Measurements from ENCODE around the gene ERN2.
"Not testable (repeated sequence)": the region's sequence is repeated elsewhere in the genome, so short reads cannot be mapped to it uniquely, and the experiment has no call there.

Gene ERN2

DNA sequence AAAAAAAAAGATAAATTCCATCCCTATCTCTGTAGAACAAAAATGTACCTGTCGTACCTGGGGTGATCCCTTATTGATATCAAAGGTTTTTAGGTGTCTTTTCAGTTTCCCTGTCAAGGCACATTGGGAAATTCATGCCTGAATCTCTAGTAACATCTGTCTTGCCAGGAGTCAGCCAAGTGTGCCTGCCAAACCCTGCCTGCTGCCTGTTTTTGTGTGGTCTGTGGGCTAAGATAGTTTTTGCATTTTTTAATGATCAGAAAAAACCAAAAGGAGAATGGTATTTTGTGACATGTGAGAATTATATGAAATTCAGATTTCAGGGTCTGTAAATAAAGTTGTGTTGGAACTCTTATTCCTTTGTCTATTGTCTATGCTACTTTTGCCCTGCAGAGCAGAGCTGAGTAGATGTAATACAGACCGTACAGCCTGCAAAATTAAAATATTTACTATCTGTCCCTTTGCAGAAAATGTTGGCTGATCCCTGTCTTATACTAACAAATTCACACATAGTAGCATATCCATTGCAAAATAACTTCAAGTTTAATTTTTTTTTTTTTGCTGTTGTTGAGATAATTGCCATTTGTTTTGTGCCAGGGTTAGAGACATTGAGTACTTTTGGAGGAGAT lies 28.8 kb upstream of the ERN2 start:
- no peaks in the 10 kb centered on the region for H3K36me3 ChIP-seq (ENCODE audit: control insufficient read depth in 2 of 2, insufficient read depth in 2 of 2, low read length in 2 of 2)
- peaks cover 0 to 3% of the 10 kb centered on the region in 2 donors for H3K9me3 ChIP-seq (ENCODE audit: control insufficient read depth in 2 of 2, low read length in 2 of 2)
- no peak overlapping the region for H3K9ac ChIP-seq (ENCODE audit: low read length in 2 of 2)
- H3K27ac ChIP-seq (ENCODE audit: low read length): no peak overlapping the region
- no peaks in the 10 kb centered on the region for H3K4me1 ChIP-seq (ENCODE audit: control insufficient read depth, insufficient read depth, low read length)
- H3K27me3 ChIP-seq (ENCODE audit: control insufficient read depth in 1 of 2, insufficient read depth in 2 of 2, low read length in 2 of 2): peaks cover 7 to 10% of the 10 kb centered on the region in 2 donors
- H3K4me3 ChIP-seq (ENCODE audit: low read length in 2 of 2): no peak overlapping the region

DNA sequence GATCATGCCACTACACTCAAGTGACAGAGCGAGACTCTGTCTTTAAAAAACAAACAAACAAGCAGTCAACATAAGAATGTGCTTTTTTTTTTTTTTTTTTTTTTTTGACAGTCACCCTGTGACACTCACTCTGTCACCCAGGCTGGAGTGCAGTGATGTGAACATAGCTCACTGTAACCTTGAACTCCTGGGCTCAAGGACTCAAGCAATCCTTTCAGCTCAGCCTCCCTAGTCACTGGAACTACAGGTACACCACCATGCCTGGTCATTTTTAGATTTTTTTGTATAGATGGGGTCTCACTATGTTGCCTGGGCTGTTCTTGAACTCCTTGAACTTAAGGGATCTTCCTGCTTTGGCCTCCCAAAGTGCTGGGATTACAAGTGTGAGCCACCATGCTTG lies 26.5 kb upstream of the ERN2 start:
- H3K4me1 ChIP-seq (ENCODE audit: control insufficient read depth, insufficient read depth, low read length): no peaks in the 10 kb centered on the region
- H3K27me3 ChIP-seq (ENCODE audit: control insufficient read depth in 1 of 2, insufficient read depth in 2 of 2, low read length in 2 of 2): peaks cover 4 to 7% of the 10 kb centered on the region in 2 donors
- H3K27ac ChIP-seq (ENCODE audit: low read length): no peak overlapping the region
- no peaks in the 10 kb centered on the region for H3K9me3 ChIP-seq (ENCODE audit: control insufficient read depth in 2 of 2, low read length in 2 of 2)
- no peak overlapping the region for H3K4me3 ChIP-seq (ENCODE audit: low read length in 2 of 2)
- H3K36me3 ChIP-seq (ENCODE audit: control insufficient read depth in 2 of 2, insufficient read depth in 2 of 2, low read length in 2 of 2): no peaks in the 10 kb centered on the region
- no peak overlapping the region for H3K9ac ChIP-seq (ENCODE audit: low read length in 2 of 2)

DNA sequence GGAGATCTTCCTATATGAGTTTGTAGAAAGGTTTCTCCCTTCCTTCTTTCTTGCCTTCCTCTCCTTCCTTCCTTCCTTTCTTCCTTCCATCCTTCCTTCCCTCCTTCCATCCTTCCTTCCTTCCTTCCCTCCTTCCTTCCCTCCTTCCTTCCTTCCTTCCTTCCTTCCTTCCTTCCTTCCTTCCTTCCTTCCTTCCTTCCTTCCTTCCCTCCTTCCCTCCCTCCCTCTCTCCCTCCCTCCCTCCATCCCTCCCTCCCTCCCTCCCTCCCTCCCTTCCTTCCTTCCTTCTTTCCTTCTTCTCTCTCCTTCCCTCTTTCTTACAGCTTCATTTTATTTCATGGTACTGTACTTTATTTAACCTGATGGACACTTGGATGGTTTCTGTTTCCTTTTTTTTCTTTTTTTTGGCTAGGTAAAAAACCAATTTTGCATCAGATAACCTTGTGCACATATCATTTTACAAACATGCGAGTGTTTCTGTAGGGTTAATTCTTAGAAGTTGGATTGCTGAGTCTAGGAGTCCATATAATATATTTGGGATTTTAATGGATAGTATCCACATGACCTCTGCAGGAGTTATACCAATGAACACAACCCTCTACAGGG lies 24.5 kb upstream of the ERN2 start:
- not testable (repeated sequence) for H3K36me3 ChIP-seq (ENCODE audit: control insufficient read depth in 2 of 2, insufficient read depth in 2 of 2, low read length in 2 of 2); H3K4me1 ChIP-seq (ENCODE audit: control insufficient read depth, insufficient read depth, low read length); H3K27me3 ChIP-seq (ENCODE audit: control insufficient read depth in 1 of 2, insufficient read depth in 2 of 2, low read length in 2 of 2); H3K4me3 ChIP-seq (ENCODE audit: low read length in 2 of 2); H3K27ac ChIP-seq (ENCODE audit: low read length); H3K9ac ChIP-seq (ENCODE audit: low read length in 2 of 2); H3K9me3 ChIP-seq (ENCODE audit: control insufficient read depth in 2 of 2, low read length in 2 of 2)

DNA sequence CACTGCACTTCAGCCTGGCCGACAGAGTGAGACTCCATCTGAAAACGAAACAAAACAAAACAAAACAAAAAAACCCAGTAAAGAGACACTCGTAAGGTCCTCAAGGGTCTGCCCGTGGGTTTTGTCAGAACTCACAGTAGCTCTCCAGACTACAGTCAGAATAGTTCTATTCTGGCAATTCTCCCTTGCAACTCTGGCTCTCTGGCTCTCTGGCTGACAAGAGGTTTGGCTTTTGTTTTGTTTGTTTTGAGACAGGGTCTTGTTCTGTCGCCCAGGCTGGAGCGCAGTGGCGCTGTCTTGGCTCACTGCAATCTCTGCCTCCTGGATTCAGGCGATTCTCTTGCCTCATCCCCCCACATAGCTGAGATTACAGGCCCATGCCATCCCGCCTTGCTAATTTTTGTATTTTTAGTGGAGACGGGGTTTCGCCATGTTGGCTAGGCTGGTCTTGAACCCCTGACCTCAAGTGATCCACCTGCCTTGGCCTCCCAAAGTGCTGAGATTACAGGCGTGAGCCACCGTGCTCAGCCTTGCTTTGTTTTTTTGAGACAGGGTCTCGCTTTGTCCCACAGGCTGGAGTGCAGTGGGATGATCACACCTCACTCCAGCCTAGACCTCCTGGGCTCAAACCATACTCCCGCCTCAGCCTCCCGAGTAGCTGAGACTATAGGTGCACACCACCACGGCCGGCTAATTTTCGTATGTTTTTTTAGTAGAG lies 21.3 kb upstream of the ERN2 start:
- H3K4me1 ChIP-seq (ENCODE audit: control insufficient read depth, insufficient read depth, low read length): no peaks in the 10 kb centered on the region
- peaks cover 0 to 2% of the 10 kb centered on the region in 2 donors for H3K27me3 ChIP-seq (ENCODE audit: control insufficient read depth in 1 of 2, insufficient read depth in 2 of 2, low read length in 2 of 2)
- no peak overlapping the region for H3K4me3 ChIP-seq (ENCODE audit: low read length in 2 of 2)
- no peaks in the 10 kb centered on the region for H3K36me3 ChIP-seq (ENCODE audit: control insufficient read depth in 2 of 2, insufficient read depth in 2 of 2, low read length in 2 of 2)
- H3K27ac ChIP-seq (ENCODE audit: low read length): no peak overlapping the region
- no peaks in the 10 kb centered on the region for H3K9me3 ChIP-seq (ENCODE audit: control insufficient read depth in 2 of 2, low read length in 2 of 2)
- H3K9ac ChIP-seq (ENCODE audit: low read length in 2 of 2): no peak overlapping the region

DNA sequence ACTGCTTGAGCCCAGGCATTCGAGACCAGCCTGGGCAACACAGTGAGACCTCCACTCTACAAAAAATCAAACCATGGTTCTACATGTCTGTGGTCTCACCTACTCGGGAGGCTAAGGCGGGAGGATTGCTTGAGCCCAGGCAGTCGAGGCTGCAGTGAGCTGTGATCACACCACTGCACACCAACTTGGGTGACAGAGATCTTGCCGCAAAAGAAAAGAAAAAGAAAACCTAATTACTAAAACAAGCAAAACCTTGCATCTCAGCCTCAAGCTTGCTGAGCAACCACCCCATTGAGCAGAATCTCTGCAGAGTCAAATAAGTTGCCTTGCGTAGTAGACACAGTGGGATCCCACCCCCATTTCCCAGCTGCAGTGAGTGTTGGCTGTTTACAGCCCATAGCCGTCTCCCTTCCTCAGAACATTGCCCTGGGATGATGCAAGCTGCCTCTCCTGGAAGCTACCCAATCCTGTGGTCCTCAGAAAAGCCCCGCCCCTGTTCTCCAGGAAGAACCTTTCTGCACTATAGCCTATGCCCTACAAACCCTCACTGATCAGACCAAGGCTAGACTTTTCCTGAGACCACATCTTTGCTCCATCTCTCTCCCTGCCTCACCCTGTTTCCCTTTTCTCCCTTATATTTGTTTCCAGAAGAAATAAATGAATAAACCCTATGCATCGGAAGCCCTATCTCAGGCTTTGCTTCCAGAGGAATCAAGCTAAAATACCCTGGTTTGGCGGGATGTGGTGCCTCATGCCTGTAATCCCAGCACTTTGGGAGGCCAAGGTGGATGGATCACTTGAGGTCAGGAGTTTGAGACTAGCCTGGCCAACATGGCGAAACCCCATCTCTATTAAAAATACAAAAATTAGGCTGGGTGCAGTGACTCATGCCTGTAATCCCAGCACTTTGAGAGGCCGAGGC lies 16.7 kb upstream of the ERN2 start:
- Histone ChIP-seq H3K9ac (ENCODE audit: low read length in 2 of 2) (no peak overlapping the region), H3K36me3 (ENCODE audit: control insufficient read depth in 2 of 2, insufficient read depth in 2 of 2, low read length in 2 of 2) (no peaks in the 10 kb centered on the region), H3K9me3 (ENCODE audit: control insufficient read depth in 2 of 2, low read length in 2 of 2) (no peaks in the 10 kb centered on the region), H3K4me1 (ENCODE audit: control insufficient read depth, insufficient read depth, low read length) (no peaks in the 10 kb centered on the region), H3K4me3 (ENCODE audit: low read length in 2 of 2) (no peak overlapping the region), H3K27me3 (ENCODE audit: control insufficient read depth in 1 of 2, insufficient read depth in 2 of 2, low read length in 2 of 2) (peaks cover 0 to 2% of the 10 kb centered on the region in 2 donors), H3K27ac (ENCODE audit: low read length) (no peak overlapping the region)

DNA sequence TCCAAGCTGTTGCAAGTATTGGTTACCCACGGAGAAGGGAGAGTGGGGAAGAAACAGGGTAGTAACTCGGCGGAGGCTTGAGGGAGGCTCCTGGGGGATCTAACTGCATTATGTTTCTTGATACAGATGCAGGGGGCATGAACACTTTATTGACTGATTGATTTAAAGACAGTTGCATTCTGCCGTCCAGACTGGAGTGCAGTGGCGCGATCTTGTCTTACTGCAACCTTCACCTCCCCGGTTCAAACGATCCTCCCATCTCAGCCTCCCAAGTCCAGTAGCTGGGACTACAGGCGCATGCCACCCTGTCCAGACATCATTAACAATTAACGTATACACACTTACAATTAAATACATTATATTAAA lies 15.1 kb upstream of the ERN2 start:
- Histone ChIP-seq H3K27me3 (ENCODE audit: control insufficient read depth in 1 of 2, insufficient read depth in 2 of 2, low read length in 2 of 2) (peaks cover 0 to 2% of the 10 kb centered on the region in 2 donors), H3K4me3 (ENCODE audit: low read length in 2 of 2) (no peak overlapping the region)

DNA sequence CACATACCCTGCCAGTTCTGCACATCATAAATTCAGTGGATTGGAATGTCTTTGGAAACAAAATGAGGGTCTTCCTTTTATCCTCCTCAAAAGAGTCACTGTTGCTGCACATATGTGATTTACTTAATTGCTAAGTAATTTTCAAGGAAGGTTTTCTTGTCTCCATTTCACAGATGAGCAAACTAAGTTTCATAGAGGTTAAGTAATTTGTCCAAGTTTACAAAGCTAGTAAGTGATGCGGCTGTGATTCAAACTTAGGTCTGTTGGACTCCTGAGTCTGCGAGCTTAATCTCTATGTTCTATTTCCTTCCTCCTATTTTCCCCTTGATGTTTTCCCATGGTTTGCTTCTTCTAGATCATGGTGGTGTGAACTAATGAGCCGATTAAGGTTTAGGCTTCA lies 13.7 kb upstream of the ERN2 start:
- Histone ChIP-seq H3K4me3 (ENCODE audit: low read length in 2 of 2) (no peak overlapping the region), H3K27ac (ENCODE audit: low read length) (no peak overlapping the region), H3K27me3 (ENCODE audit: control insufficient read depth in 1 of 2, insufficient read depth in 2 of 2, low read length in 2 of 2) (peaks cover 0 to 2% of the 10 kb centered on the region in 2 donors), H3K9ac (ENCODE audit: low read length in 2 of 2) (no peak overlapping the region), H3K9me3 (ENCODE audit: control insufficient read depth in 2 of 2, low read length in 2 of 2) (peaks cover 0 to 2% of the 10 kb centered on the region in 2 donors), H3K4me1 (ENCODE audit: control insufficient read depth, insufficient read depth, low read length) (no peaks in the 10 kb centered on the region), H3K36me3 (ENCODE audit: control insufficient read depth in 2 of 2, insufficient read depth in 2 of 2, low read length in 2 of 2) (no peaks in the 10 kb centered on the region)

More for the DNA sequence above, 15.1 kb upstream of the ERN2 start:
- Histone ChIP-seq H3K27ac (ENCODE audit: low read length) (no peak overlapping the region), H3K4me1 (ENCODE audit: control insufficient read depth, insufficient read depth, low read length) (no peaks in the 10 kb centered on the region), H3K36me3 (ENCODE audit: control insufficient read depth in 2 of 2, insufficient read depth in 2 of 2, low read length in 2 of 2) (no peaks in the 10 kb centered on the region), H3K9me3 (ENCODE audit: control insufficient read depth in 2 of 2, low read length in 2 of 2) (no peaks in the 10 kb centered on the region), H3K9ac (ENCODE audit: low read length in 2 of 2) (no peak overlapping the region)

DNA sequence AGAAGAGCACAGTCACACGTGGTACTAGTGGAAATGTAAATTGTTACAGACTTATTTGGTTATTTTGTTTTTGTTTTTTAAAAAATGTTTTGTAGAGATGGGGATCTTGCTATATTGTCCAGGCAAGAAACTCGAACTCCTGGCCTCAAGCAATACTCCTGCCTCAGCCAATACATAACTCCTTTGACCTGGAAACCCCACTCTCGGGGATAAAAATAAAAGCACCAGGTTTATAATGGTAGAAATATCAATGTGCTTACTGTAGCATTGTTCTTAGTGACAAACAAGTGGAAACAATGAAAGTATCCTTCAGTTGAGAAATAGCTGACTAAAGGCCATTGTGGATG lies 11.7 kb upstream of the ERN2 start:
- Histone ChIP-seq H3K4me3 (ENCODE audit: low read length in 2 of 2) (no peak overlapping the region), H3K27ac (ENCODE audit: low read length) (no peak overlapping the region), H3K27me3 (ENCODE audit: control insufficient read depth in 1 of 2, insufficient read depth in 2 of 2, low read length in 2 of 2) (no peaks in the 10 kb centered on the region), H3K9me3 (ENCODE audit: control insufficient read depth in 2 of 2, low read length in 2 of 2) (peaks cover 0 to 2% of the 10 kb centered on the region in 2 donors), H3K9ac (ENCODE audit: low read length in 2 of 2) (no peak overlapping the region), H3K36me3 (ENCODE audit: control insufficient read depth in 2 of 2, insufficient read depth in 2 of 2, low read length in 2 of 2) (no peaks in the 10 kb centered on the region), H3K4me1 (ENCODE audit: control insufficient read depth, insufficient read depth, low read length) (no peaks in the 10 kb centered on the region)

DNA sequence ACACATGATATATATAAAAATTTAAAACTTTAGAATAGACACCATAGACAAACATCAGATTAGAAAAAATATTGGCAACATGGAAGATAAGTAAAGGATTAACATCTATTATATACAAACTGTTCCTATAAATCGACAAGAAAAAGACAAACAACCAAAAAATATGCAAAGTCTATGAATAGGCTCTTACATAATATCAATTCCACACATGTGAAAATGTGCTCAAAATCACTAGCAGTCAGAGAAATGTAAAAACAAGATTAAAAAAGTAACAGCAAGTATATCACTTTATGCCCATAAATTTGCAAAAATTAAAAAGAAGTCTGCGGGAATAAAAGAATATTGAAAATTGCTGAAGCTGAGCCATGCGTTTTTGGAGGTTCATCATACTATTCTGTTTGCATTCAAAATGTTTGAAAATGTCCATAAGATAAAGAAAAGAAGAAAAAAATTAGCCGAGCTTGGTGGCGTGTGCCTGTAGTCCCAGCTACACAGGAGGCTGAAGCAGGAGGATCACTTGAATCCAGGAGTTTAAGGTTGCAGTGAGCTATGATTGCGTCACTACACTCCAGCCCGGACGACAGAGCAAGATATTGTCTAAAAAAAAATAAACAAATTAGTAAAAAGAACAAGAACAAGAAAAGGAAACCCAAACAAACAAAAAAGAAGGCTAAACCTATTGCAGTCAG lies 11.2 kb upstream of the ERN2 start:
- H3K4me1 ChIP-seq (ENCODE audit: control insufficient read depth, insufficient read depth, low read length): no peaks in the 10 kb centered on the region
- peaks cover 0 to 2% of the 10 kb centered on the region in 2 donors for H3K9me3 ChIP-seq (ENCODE audit: control insufficient read depth in 2 of 2, low read length in 2 of 2)
- H3K4me3 ChIP-seq (ENCODE audit: low read length in 2 of 2): no peak overlapping the region
- H3K36me3 ChIP-seq (ENCODE audit: control insufficient read depth in 2 of 2, insufficient read depth in 2 of 2, low read length in 2 of 2): no peaks in the 10 kb centered on the region
- H3K27ac ChIP-seq (ENCODE audit: low read length): no peak overlapping the region
- no peak overlapping the region for H3K9ac ChIP-seq (ENCODE audit: low read length in 2 of 2)
- H3K27me3 ChIP-seq (ENCODE audit: control insufficient read depth in 1 of 2, insufficient read depth in 2 of 2, low read length in 2 of 2): no peaks in the 10 kb centered on the region

DNA sequence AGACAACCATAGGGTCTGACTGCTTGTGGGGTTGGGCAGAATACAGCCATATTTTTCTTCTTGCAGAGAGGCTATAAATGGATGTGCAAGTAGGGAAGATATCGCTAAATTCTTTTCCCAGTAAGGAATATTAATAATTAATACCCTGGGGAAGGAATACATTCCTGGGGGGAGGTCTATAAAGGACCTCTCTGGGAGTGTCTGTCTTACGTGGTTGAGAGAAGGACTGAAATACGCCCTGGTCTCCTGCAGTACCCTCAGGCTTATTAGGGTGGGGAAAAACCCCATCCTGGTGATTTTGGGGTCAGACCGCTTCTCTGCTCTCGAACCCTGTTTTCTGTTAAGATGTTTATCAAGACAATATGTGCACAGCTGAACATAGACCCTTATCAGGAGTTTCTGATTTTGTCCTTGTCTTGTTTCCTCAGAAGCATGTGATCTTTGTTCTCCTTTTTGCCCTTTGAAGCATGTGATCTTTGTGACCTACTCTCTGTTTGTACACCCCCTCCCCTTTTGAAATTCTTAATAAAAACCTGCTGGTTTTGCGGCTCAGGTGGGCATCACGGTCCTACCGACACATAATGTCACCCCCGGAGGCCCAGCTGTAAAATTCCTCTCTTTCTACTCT lies 9.7 kb upstream of the ERN2 start:
- H3K9ac ChIP-seq (ENCODE audit: low read length in 2 of 2); H3K9me3 ChIP-seq (ENCODE audit: control insufficient read depth in 2 of 2, low read length in 2 of 2); H3K27me3 ChIP-seq (ENCODE audit: control insufficient read depth in 1 of 2, insufficient read depth in 2 of 2, low read length in 2 of 2); H3K27ac ChIP-seq (ENCODE audit: low read length); H3K36me3 ChIP-seq (ENCODE audit: control insufficient read depth in 2 of 2, insufficient read depth in 2 of 2, low read length in 2 of 2); H3K4me3 ChIP-seq (ENCODE audit: low read length in 2 of 2); H3K4me1 ChIP-seq (ENCODE audit: control insufficient read depth, insufficient read depth, low read length): not testable (repeated sequence)
